GM23248 (cell line): ENCODE measurements around the gene NDUFV2. TPM values are rescaled to one million over a fixed set of nuclear protein-coding genes. Genes with fewer than 3 reads are reported as not detected.
"Not testable (repeated sequence)": the region's sequence is repeated elsewhere in the genome, so short reads cannot be mapped to it uniquely, and the experiment has no call there.

Source experiments
- DNase-seq: peaks from one replicate; pipeline ENCODE4 v3.0.0-alpha.2; 2015
- H2AFZ ChIP-seq: fragments of 200-600 bp; sonication (generic); 2 replicates; pipeline ENCODE4 v1.6.1; 2016; ENCODE audit warnings: antibody characterized with exemption
- H3F3A ChIP-seq: fragments of 200-600 bp; sonication (generic); 2 replicates; pipeline ENCODE4 v1.6.1; 2016; ENCODE audit warnings: mild to moderate bottlenecking, antibody characterized with exemption, mixed run types; ENCODE audit not compliant: insufficient read depth
- H3K27ac ChIP-seq: fragments of 200-600 bp; sonication (generic); 2 replicates; pipeline ENCODE4 v1.5.1; 2016; ENCODE audit warnings: mild to moderate bottlenecking
- H3K27me3 ChIP-seq: fragments of 200-600 bp; sonication (generic); replicated peaks from 2 replicates; pipeline ENCODE4 v1.6.1; 2016; ENCODE audit warnings: mild to moderate bottlenecking; ENCODE audit not compliant: insufficient read depth
- H3K36me3 ChIP-seq: fragments of 200-600 bp; sonication (generic); 2 replicates; pipeline ENCODE4 v1.6.1; 2016; ENCODE audit warnings: low read depth, mild to moderate bottlenecking
- H3K4me1 ChIP-seq: fragments of 200-600 bp; sonication (generic); 2 replicates; pipeline ENCODE4 v1.6.1; 2016; ENCODE audit warnings: mild to moderate bottlenecking; ENCODE audit not compliant: insufficient read depth
- H3K4me2 ChIP-seq: fragments of 200-600 bp; sonication (generic); one replicate; pipeline ENCODE4 v1.6.1; 2016; ENCODE audit warnings: mild to moderate bottlenecking; ENCODE audit not compliant: unreplicated experiment
- H3K4me3 ChIP-seq: fragments of 200-600 bp; sonication (generic); 2 replicates; pipeline ENCODE4 v1.5.1; 2016; ENCODE audit warnings: mild to moderate bottlenecking
- H3K79me2 ChIP-seq: fragments of 200-600 bp; sonication (generic); 2 replicates; pipeline ENCODE4 v1.6.1; 2016; ENCODE audit warnings: mild to moderate bottlenecking; ENCODE audit not compliant: insufficient read depth
- H3K9ac ChIP-seq: fragments of 200-600 bp; sonication (generic); 2 replicates; pipeline ENCODE4 v1.6.1; 2016; ENCODE audit warnings: mild to moderate bottlenecking
- H3K9me2 ChIP-seq: fragments of 200-600 bp; sonication (generic); 2 replicates; pipeline ENCODE4 v1.6.1; 2016; ENCODE audit warnings: mixed run types, mild to moderate bottlenecking, moderate library complexity; ENCODE audit not compliant: insufficient read depth
- H3K9me3 ChIP-seq: fragments of 200-600 bp; sonication (generic); one replicate; pipeline ENCODE4 v1.6.1; 2017; ENCODE audit warnings: low read depth
- H4K20me1 ChIP-seq: fragments of 200-600 bp; sonication (generic); 2 replicates; pipeline ENCODE4 v1.6.0; 2016; ENCODE audit not compliant: insufficient read depth
- EZH2 ChIP-seq: fragments of 200-600 bp; sonication (generic); IDR thresholded peaks from 2 replicates; pipeline ENCODE4 v1.6.1; 2018; ENCODE audit warnings: antibody characterized with exemption, mild to moderate bottlenecking; ENCODE audit not compliant: insufficient read depth, poor library complexity, severe bottlenecking
- EZH2phosphoT487 ChIP-seq: fragments of 200-600 bp; sonication (generic); IDR thresholded peaks from 2 replicates; pipeline ENCODE4 v1.6.1; 2018; ENCODE audit warnings: antibody characterized with exemption, moderate library complexity, mild to moderate bottlenecking, low read depth; ENCODE audit not compliant: insufficient read depth
- WGBS, 2 experiments: methylation state at CpG; one replicate each; pipeline ENCODE4 v1.1.6; 2015 to 2017; ENCODE audit warnings: low lambda C conversion rate in 2 of 2, low coverage in 1 of 2; ENCODE audit errors: missing lambda C conversion rate in 2 of 2; 5-methylcytosine and 5-hydroxymethylcytosine counted together
- in situ Hi-C: fragments of 300-500 bp; cut with MboI; formaldehyde crosslinking; loops from 2 replicates; pipeline ENCODE4 v1.15.0; 2020
- polyA plus RNA-seq: library from polyadenylated mRNA; unstranded; fragments of >200 nt; fragmentation: Nextera tagmentation; extraction: Ambion mirVana; gene quantifications from 2 replicates; pipeline ENCODE4 v1.2.1, GENCODE V29; 2016
- total RNA-seq: library from RNA; depleted of rRNA; stranded (reverse); fragments of >200 nt; shearing (Covaris generic); gene quantifications from 2 replicates; pipeline ENCODE4 v1.2.3, GENCODE V29; 2014

NDUFV2 gene
- total and polyA plus RNA-seq, 2 experiments from 2014 or later = 80.7 to 208 TPM

DNA sequence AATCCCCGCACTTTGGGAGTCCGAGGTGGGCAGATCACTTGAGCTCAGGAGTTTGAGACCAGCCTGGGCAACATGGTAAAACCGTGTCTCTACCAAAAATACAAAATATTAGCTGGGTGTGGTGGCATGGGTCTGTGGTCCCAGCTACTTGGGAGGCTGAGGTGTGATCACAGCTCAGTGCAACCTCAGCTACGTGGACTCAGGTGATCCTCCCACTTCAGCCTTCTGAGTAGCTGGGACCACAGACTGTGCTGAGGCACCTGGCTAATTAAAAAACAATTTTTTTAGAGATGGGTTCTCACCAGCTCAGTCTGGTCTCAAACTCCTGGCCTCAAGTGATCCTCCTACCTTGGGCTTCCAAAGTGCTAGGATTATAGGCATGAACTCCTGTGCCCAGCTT, 57.5 kb downstream of the NDUFV2 start:
- H2AFZ ChIP-seq = no peak overlapping the region
- no peaks in the 10 kb centered on the region for H3K27me3 ChIP-seq
- H3K4me3 ChIP-seq = no peak overlapping the region
- no peaks in the 10 kb centered on the region for H3K4me1 ChIP-seq
- H3K36me3 ChIP-seq = no peaks in the 10 kb centered on the region
- no peaks in the 10 kb centered on the region for H3K9me3 ChIP-seq
- H3K9ac ChIP-seq = no peak overlapping the region
- H3F3A ChIP-seq = no peaks in the 10 kb centered on the region
- WGBS, 2 experiments = 81 to 89% methylated on average over 4 of the region's 4 CpGs
- in situ Hi-C loops = no loop called here
- peaks cover 30% of the 10 kb centered on the region for H4K20me1 ChIP-seq
- H3K79me2 ChIP-seq = peaks cover 100% of the 10 kb centered on the region
- DNase-seq = no peak
- no peak overlapping the region for H3K27ac ChIP-seq
- H3K9me2 ChIP-seq = no peaks in the 10 kb centered on the region
- TF ChIP-seq EZH2 (no peak), EZH2phosphoT487 (no peak)
- H3K4me2 ChIP-seq = no peak overlapping the region

DNA sequence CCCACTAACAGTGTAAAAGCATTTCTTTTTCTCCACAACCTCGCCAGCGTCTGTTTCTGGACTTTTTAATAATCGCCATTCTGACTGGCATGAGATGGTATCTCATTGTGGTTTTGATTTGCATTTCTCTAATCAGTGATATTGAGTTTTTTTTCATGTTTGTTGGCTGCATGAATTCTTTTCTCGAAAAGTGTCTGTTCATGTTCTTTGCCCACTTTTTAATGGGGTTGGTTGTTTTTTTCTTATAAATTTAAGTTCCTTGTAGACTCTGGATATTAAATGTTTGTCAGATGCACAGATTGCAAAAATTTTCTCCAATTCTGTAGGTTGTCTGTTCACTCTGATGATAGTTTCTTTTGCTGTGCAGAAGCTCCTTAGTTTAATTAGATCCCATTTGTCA, 60.2 kb downstream of the NDUFV2 start:
- H3K36me3 ChIP-seq, H3K27ac ChIP-seq, H3K9me3 ChIP-seq, H3F3A ChIP-seq, H3K9ac ChIP-seq, H2AFZ ChIP-seq, H3K4me1 ChIP-seq, H3K9me2 ChIP-seq, DNase-seq, in situ Hi-C loops, H3K4me2 ChIP-seq, H3K4me3 ChIP-seq, H3K27me3 ChIP-seq: not testable (repeated sequence)
- 95 to 99% methylated on average over 4 of the region's 4 CpGs for WGBS, 2 experiments
- Histone ChIP-seq H4K20me1 (peaks cover 25% of the 10 kb centered on the region; the same call in 1 of the 2 replicates), H3K79me2 (peaks cover 96% of the 10 kb centered on the region)

DNA sequence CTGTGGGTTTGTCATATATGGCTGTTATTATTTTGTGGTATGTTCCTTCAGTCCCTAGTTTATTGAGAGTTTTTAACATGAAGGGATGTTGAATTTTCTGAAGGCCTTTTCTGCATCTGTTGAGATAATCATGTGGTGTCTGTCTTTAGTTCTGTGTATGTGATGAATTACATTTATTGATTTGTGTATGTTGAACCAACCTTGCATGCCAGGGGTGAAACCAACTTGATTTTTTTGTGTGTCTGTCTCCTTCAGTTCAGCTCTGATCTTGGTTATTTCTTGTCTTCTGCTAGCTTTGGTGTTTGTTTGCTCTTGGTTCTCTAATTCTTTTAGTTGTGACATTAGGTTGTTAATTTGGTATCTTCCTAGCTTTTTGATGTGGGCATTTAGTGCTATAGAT, 61.6 kb downstream of the NDUFV2 start:
- H3K4me3 ChIP-seq, H3K36me3 ChIP-seq, H2AFZ ChIP-seq, H3K4me2 ChIP-seq, H3K4me1 ChIP-seq, in situ Hi-C loops, H3K27me3 ChIP-seq, H3K27ac ChIP-seq, H3K9ac ChIP-seq, H3K9me2 ChIP-seq, H3K9me3 ChIP-seq, DNase-seq, H3F3A ChIP-seq: not testable (repeated sequence)
- peaks cover 95% of the 10 kb centered on the region for H3K79me2 ChIP-seq
- peaks cover 17% of the 10 kb centered on the region; the same call in 1 of the 2 replicates for H4K20me1 ChIP-seq

DNA sequence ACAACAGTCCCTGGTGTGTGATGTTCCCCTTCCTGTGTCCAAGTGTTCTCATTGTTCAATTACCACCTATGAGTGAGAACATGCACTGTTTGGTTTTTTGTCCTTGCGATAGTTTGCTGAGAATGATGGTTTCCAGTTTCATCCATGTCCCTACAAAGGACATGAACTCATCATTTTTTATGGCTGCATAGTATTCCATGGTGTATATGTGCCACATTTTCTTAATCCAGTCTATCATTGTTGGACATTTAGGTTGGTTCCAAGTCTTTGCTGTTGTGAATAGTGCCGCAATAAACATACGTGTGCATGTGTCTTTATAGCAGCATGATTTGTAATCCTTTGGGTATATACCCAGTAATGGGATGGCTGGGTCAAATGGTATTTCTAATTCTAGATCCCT, 63.4 kb downstream of the NDUFV2 start:
- H3K4me3 ChIP-seq, H3K9me2 ChIP-seq, H3K9me3 ChIP-seq, H3K4me1 ChIP-seq, H3F3A ChIP-seq, H3K27me3 ChIP-seq, DNase-seq, in situ Hi-C loops, H2AFZ ChIP-seq, H3K9ac ChIP-seq, H3K4me2 ChIP-seq, H3K27ac ChIP-seq, H3K36me3 ChIP-seq: not testable (repeated sequence)
- 86 to 95% methylated on average over 3 of the region's 3 CpGs for WGBS, 2 experiments
- Histone ChIP-seq H4K20me1 (peaks cover 17% of the 10 kb centered on the region; the same call in 1 of the 2 replicates), H3K79me2 (peaks cover 93% of the 10 kb centered on the region)

DNA sequence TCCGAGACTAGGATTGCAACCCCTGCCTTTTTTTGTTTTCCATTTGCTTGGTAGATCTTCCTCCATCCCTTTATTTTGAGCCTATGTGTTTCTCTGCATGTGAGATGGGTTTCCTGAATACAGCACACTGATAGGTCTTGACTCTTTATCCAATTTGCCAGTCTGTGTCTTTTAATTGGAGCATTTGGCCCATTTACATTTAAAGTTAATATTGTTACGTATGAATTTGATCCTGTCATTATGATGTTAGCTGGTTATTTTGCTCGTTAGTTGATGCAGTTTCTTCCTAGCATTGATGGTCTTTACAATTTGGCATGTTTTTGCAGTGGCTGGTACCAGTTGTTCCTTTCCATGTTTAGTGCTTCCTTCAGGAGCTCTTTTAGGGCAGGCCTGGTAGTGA, 67.0 kb downstream of the NDUFV2 start:
- H3K9me2 ChIP-seq, H3K4me1 ChIP-seq, H3K4me3 ChIP-seq, H3K27me3 ChIP-seq, H3K36me3 ChIP-seq, in situ Hi-C loops, H3K9me3 ChIP-seq, H3K9ac ChIP-seq, H3K4me2 ChIP-seq, H3F3A ChIP-seq, H2AFZ ChIP-seq, H3K27ac ChIP-seq, DNase-seq: not testable (repeated sequence)
- H3K79me2 ChIP-seq = peaks cover 92% of the 10 kb centered on the region
- 85 to 91% methylated on average over 3 of the region's 3 CpGs for WGBS, 2 experiments
- H4K20me1 ChIP-seq = peaks cover 10% of the 10 kb centered on the region; the same call in 1 of the 2 replicates

DNA sequence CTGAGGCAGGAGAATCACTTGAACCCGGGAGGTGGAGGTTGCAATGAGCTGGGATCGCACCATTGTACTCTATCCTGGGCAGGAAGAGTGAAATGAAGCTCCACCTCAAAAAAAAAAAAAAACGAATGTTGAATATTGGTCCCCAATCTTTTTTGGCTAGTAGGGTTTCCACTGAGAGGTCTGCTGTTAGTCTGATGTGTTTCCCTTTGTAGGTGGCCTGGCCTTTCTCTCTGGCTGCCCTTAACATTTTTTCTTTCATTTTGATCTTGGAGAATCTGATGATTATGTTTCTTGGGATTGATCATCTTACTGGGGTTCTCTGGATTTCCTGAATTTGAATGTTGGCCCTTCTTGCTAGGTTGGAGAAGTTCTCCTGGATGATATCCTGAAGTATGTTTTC, 69.4 kb downstream of the NDUFV2 start:
- H4K20me1 ChIP-seq = peaks cover 10% of the 10 kb centered on the region; the same call in 1 of the 2 replicates

More for the DNA sequence above, 69.4 kb downstream of the NDUFV2 start:
- H3K9ac ChIP-seq, DNase-seq, H2AFZ ChIP-seq, H3K9me3 ChIP-seq, H3K4me2 ChIP-seq, H3K4me3 ChIP-seq, in situ Hi-C loops, H3K27ac ChIP-seq, H3K9me2 ChIP-seq, H3K4me1 ChIP-seq, H3K27me3 ChIP-seq, H3F3A ChIP-seq, H3K36me3 ChIP-seq: not testable (repeated sequence)
- WGBS, 2 experiments = 86 to 94% methylated on average over 3 of the region's 3 CpGs
- peaks cover 96% of the 10 kb centered on the region for H3K79me2 ChIP-seq
